Measurements from ENCODE around the gene HDAC4. TPM values are rescaled to one million over a fixed set of nuclear protein-coding genes. Genes with fewer than 3 reads are reported as not detected.
"Not testable (repeated sequence)": the region's sequence is repeated elsewhere in the genome, so short reads cannot be mapped to it uniquely, and the experiment has no call there.

The HDAC4 gene
- total and polyA plus RNA-seq, 2 experiments from 2014 or later = 9.3 to 10.8 TPM

GRCh38 chr2:239178954-239179353 lies 221.9 kb downstream of the HDAC4 start:
- H3K4me1 ChIP-seq (ENCODE audit: insufficient read depth) = peaks cover 11% of the 10 kb centered on the region
- H3K4me3 ChIP-seq = no peak overlapping the region
- H3K27ac ChIP-seq = no peak overlapping the region
- no peaks in the 10 kb centered on the region for H3K79me2 ChIP-seq
- no peaks in the 10 kb centered on the region for H3K9me3 ChIP-seq (ENCODE audit: low read depth)
- no peaks in the 10 kb centered on the region for H4K20me1 ChIP-seq (ENCODE audit: insufficient read depth, poor library complexity, severe bottlenecking)
- TF ChIP-seq EZH2 (IDR thresholded peaks at IDR 0.05; ENCODE audit: borderline replicate concordance) = no peak
- TF ChIP-seq, protein P1, sequence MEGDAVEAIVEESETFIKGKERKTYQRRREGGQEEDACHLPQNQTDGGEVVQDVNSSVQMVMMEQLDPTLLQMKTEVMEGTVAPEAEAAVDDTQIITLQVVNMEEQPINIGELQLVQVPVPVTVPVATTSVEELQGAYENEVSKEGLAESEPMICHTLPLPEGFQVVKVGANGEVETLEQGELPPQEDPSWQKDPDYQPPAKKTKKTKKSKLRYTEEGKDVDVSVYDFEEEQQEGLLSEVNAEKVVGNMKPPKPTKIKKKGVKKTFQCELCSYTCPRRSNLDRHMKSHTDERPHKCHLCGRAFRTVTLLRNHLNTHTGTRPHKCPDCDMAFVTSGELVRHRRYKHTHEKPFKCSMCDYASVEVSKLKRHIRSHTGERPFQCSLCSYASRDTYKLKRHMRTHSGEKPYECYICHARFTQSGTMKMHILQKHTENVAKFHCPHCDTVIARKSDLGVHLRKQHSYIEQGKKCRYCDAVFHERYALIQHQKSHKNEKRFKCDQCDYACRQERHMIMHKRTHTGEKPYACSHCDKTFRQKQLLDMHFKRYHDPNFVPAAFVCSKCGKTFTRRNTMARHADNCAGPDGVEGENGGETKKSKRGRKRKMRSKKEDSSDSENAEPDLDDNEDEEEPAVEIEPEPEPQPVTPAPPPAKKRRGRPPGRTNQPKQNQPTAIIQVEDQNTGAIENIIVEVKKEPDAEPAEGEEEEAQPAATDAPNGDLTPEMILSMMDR (IDR thresholded peaks at IDR 0.05; ENCODE audit: poor library complexity) = no peak
- no peak for TF ChIP-seq EZH2phosphoT487 (IDR thresholded peaks at IDR 0.05; ENCODE audit: low read depth, severe bottlenecking, unreplicated experiment)
- 97% methylated on average over 16 of the region's 26 CpGs for WGBS (ENCODE audit: low lambda C conversion rate, missing lambda C conversion rate)
- no peak overlapping the region for H2AFZ ChIP-seq
- DNase-seq (ENCODE audit: low spot score) = no peak
- no peaks in the 10 kb centered on the region for H3K27me3 ChIP-seq
- no peaks in the 10 kb centered on the region for H3K36me3 ChIP-seq (replicated peaks; ENCODE audit: insufficient read depth, low read depth)
- H3K9me2 ChIP-seq (replicated peaks; ENCODE audit: insufficient read depth) = no peaks in the 10 kb centered on the region
- H3K4me2 ChIP-seq = no peak overlapping the region

GRCh38 chr2:239178484-239178883 lies 222.3 kb downstream of the HDAC4 start:
- no peaks in the 10 kb centered on the region for H3K79me2 ChIP-seq
- no peak for DNase-seq (ENCODE audit: low spot score)
- H3K27ac ChIP-seq = no peak overlapping the region
- no peaks in the 10 kb centered on the region for H3K9me3 ChIP-seq (ENCODE audit: low read depth)
- no peaks in the 10 kb centered on the region for H3K9me2 ChIP-seq (replicated peaks; ENCODE audit: insufficient read depth)
- peaks cover 11% of the 10 kb centered on the region for H3K4me1 ChIP-seq (ENCODE audit: insufficient read depth)
- WGBS (ENCODE audit: low lambda C conversion rate, missing lambda C conversion rate) = 94% methylated on average over 10 of the region's 10 CpGs
- TF ChIP-seq, protein P1 (IDR thresholded peaks at IDR 0.05; ENCODE audit: poor library complexity) = no peak
- TF ChIP-seq EZH2phosphoT487 (IDR thresholded peaks at IDR 0.05; ENCODE audit: low read depth, severe bottlenecking, unreplicated experiment) (no peak), EZH2 (IDR thresholded peaks at IDR 0.05; ENCODE audit: borderline replicate concordance) (no peak)
- no peak overlapping the region for H3K4me3 ChIP-seq
- H3K27me3 ChIP-seq = no peaks in the 10 kb centered on the region
- no peak overlapping the region for H2AFZ ChIP-seq
- H4K20me1 ChIP-seq (ENCODE audit: insufficient read depth, poor library complexity, severe bottlenecking) = no peaks in the 10 kb centered on the region
- H3K4me2 ChIP-seq = no peak overlapping the region
- H3K36me3 ChIP-seq (replicated peaks; ENCODE audit: insufficient read depth, low read depth) = no peaks in the 10 kb centered on the region

GRCh38 chr2:239177908-239178307 lies 222.9 kb downstream of the HDAC4 start:
- WGBS (ENCODE audit: low lambda C conversion rate, missing lambda C conversion rate) = 97% methylated on average over 17 of the region's 17 CpGs
- Histone ChIP-seq H3K9me2 (replicated peaks; ENCODE audit: insufficient read depth) (no peaks in the 10 kb centered on the region), H4K20me1 (ENCODE audit: insufficient read depth, poor library complexity, severe bottlenecking) (no peaks in the 10 kb centered on the region), H3K79me2 (no peaks in the 10 kb centered on the region), H3K4me2 (no peak overlapping the region), H3K36me3 (replicated peaks; ENCODE audit: insufficient read depth, low read depth) (no peaks in the 10 kb centered on the region), H3K27me3 (no peaks in the 10 kb centered on the region), H3K4me3 (no peak overlapping the region), H3K9me3 (ENCODE audit: low read depth) (no peaks in the 10 kb centered on the region), H3K4me1 (ENCODE audit: insufficient read depth) (peaks cover 11% of the 10 kb centered on the region), H3K27ac (no peak overlapping the region), H2AFZ (no peak overlapping the region)
- TF ChIP-seq EZH2 (IDR thresholded peaks at IDR 0.05; ENCODE audit: borderline replicate concordance) = no peak
- no peak for TF ChIP-seq EZH2phosphoT487 (IDR thresholded peaks at IDR 0.05; ENCODE audit: low read depth, severe bottlenecking, unreplicated experiment)
- TF ChIP-seq, protein P1 (IDR thresholded peaks at IDR 0.05; ENCODE audit: poor library complexity) = no peak
- no peak for DNase-seq (ENCODE audit: low spot score)

DNA sequence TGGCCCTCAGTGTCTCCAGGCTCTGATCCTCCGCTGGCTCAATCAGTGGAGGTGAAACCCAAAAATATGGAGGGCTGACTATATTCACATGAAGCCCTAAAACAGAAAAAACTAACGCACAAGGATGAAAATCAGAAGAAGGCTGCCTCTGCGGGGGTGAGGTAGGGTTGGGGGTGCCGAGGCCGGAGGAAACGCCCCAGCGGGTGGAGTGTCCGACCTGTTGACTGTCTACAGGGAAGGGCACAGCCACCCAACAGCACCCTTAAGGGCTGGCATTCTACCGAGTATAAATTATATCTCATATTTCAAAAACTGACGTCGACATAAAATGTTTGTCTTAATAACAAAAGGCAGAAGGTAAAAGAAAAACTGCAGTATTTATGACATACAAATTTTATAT lies 223.5 kb downstream of the HDAC4 start:
- Histone ChIP-seq H3K4me2 (no peak overlapping the region), H3K4me1 (ENCODE audit: insufficient read depth) (peaks cover 6% of the 10 kb centered on the region), H3K36me3 (replicated peaks; ENCODE audit: insufficient read depth, low read depth) (no peaks in the 10 kb centered on the region), H3K27ac (no peak overlapping the region), H2AFZ (no peak overlapping the region), H3K9me3 (ENCODE audit: low read depth) (no peaks in the 10 kb centered on the region), H3K27me3 (no peaks in the 10 kb centered on the region), H3K79me2 (no peaks in the 10 kb centered on the region), H4K20me1 (ENCODE audit: insufficient read depth, poor library complexity, severe bottlenecking) (no peaks in the 10 kb centered on the region), H3K4me3 (no peak overlapping the region), H3K9me2 (replicated peaks; ENCODE audit: insufficient read depth) (no peaks in the 10 kb centered on the region)
- WGBS (ENCODE audit: low lambda C conversion rate, missing lambda C conversion rate) = 98% methylated on average over 11 of the region's 11 CpGs
- TF ChIP-seq EZH2 (IDR thresholded peaks at IDR 0.05; ENCODE audit: borderline replicate concordance) (no peak), EZH2phosphoT487 (IDR thresholded peaks at IDR 0.05; ENCODE audit: low read depth, severe bottlenecking, unreplicated experiment) (no peak)
- TF ChIP-seq, protein P1 (IDR thresholded peaks at IDR 0.05; ENCODE audit: poor library complexity) = no peak
- DNase-seq (ENCODE audit: low spot score) = no peak

- H4K20me1 ChIP-seq (ENCODE audit: insufficient read depth, poor library complexity, severe bottlenecking); H3K4me3 ChIP-seq; DNase-seq (ENCODE audit: low spot score); H3K36me3 ChIP-seq (replicated peaks; ENCODE audit: insufficient read depth, low read depth); H3K79me2 ChIP-seq; H3K9me2 ChIP-seq (replicated peaks; ENCODE audit: insufficient read depth); H3K27me3 ChIP-seq; H3K27ac ChIP-seq; H3K4me2 ChIP-seq; H3K4me1 ChIP-seq (ENCODE audit: insufficient read depth); H2AFZ ChIP-seq; H3K9me3 ChIP-seq (ENCODE audit: low read depth): not testable (repeated sequence)
- WGBS (ENCODE audit: low lambda C conversion rate, missing lambda C conversion rate) = 96% methylated on average over 7 of the region's 23 CpGs
Measured at GRCh38 chr2:239176138-239176803, 224.5 kb downstream of the HDAC4 start.
